Hematopoietic multipotent progenitor cell treated with erythropoietin and hydrocortisone succinate and interleukin-3 and kit ligand, for 8 days (in vitro differentiated cells): Measurements from ENCODE around the gene GPR82.
"Not testable (repeated sequence)": the region's sequence is repeated elsewhere in the genome, so short reads cannot be mapped to it uniquely, and the experiment has no call there.

Experiments
- DNase-seq: peaks from one replicate; pipeline ENCODE4 v3.0.0-alpha.2; 2015

GPR82 gene

DNA sequence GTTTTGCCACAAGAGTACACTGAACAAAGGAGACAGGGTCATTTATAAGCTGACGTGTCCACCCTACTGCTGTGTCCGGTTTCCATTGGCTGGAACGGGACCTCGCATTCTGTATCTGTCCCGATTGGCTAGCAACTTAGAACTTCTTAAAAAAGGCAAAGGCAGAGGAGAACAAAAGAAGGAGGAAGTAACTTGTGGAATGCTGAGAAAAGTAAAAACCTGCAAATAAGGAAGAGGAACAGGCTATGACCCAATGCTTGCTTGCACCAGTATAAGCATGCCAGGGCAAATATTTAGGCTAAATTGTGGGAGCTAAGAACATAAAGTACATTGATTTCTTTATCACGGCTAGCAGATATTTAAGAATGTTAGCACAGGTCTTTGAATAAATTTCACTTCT, 4.4 kb upstream of the GPR82 start:
- not testable (repeated sequence) for DNase-seq

DNA sequence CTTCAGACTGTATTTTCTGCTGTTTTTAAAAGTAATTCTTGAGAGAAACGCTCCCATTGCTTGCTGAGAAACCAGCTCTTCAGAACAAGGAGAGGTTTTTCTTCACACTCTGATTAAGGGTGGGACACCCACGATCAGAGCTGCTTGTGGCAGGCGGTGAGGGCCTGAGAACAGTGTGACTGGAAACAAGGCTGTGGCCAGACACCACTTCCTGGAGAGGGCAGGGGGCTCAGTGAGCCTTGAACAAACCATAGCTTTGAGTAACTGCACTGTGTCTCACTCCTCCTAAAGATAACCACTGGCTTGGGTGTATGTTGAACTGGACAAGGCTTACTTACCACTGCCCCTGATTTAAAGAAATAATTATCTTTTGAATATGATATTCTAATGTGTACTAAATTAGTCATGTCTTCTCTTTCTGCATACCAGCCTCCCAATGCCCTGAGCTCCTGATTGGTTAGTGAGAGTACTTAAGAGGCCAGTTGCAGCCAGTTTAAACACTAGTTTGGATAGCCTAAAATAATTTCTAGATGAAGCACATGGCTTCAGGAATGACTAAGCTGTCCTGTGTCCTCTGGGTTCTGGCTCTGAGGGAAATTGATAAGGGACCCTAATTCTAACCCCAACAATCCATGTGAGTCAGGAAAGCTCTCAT, 3.7 kb upstream of the GPR82 start:
- DNase-seq: no peak

DNA sequence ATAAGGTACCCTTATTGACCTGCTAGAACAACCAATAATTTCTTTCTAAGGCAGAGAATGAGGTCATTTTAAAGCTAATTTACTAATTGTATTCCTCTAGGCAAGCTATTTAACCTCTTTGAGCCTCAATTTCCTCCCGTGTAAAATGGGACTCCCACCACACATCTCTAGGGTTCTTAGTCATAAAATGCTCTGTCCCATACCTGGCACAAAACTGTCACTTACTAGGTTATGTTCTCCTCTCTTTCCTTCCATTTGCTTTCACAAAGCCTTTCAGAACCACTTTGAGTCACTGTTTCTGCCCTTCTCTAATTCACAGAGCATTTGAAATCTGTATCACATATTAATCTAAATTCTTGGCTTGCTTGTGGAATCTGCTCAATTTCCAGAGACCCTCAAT, 2.4 kb upstream of the GPR82 start:
- no peak for DNase-seq

DNA sequence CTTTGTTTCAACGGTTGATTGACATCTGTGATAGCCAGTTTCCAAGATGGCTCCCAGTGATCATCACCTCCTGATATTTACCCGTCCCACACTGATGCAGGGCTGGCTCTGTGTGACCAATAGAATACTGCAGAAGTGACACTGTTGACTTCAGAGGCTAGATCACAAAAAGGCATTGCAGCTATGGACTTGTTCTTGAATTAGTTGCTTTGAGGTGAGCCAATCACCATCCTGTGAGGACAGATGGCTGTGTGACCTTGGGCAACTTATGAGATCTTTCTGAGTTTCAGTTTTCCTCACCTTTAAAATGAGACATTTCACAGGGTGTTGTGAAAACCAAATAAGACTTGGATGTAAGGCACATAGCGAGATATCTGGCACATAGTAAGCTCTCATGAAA, 1.8 kb upstream of the GPR82 start:
- no peak for DNase-seq

DNA sequence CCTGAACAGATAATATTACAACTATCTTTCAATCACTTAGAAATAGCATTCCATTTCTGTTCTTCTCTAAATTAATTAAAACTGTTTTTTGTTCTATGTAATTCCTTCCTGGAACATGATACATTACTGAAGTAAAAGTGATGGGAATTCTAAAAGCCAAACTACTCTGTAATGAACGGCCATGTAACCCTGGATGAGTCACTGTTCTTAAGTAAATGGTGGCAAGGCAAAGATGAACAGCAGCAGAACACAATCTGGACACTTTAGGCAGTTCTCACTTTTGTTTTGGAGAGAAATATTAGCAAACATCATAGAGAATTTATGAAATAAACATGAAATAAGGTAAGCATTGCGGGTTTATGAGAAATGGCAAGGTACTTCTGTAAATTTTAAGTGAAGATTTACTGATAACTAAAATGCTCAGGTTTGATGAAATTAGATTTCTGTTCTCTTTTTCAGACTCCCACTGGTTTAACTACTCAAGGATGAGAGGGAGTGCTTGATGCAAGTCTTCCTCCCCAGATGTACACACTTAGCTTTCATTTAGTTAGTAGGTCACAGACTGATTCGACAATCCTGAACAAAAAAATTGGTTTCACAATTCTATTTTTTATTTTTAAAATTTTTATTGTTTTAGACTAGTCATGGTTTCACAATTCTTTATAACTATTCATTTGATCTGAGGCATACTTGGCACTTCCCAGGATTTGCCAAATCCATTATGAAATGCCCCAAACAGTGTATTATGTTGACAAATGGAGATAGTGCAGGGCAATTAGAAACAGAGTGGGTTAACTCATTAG, 964 bp upstream of the GPR82 start:
- DNase-seq: no peak

DNA sequence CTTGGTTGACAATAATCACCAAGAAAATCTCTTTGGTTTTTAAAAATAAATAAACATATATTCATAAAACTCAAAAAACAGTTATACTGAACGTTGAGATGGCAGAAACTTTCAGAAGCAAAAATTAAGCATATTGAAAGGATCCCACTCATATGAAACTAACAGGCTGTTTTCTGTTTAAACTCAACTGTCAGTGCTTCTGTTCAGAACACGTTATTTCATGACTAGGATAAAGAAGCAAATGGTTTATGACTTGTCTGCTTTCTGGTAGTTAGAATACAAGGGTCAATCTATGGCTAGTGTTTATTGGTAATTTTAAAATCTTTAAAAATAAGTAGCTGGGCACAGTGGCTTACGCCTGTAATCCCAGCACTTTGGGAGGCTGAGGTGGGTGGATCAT, 4.1 kb downstream of the GPR82 start:
- DNase-seq: no peak

DNA sequence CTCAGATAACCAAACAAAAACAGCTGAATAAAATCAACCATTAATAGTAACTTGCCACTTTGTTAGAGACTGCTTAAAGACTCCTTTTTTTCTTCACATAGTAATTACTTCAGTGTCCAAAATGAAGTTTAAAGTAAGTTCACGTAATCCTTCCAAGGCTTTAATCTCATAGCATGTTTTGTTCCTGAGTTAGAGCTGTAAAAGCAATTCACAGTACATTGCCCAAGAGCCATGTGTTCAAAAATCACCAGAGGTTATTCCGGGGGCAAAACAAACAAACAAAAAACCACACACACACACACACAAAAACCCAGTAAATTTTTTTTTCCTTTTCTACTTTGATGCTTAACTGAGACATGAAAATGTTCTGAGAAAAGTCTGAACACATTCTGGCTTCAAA, 6.1 kb downstream of the GPR82 start:
- DNase-seq: no peak

DNA sequence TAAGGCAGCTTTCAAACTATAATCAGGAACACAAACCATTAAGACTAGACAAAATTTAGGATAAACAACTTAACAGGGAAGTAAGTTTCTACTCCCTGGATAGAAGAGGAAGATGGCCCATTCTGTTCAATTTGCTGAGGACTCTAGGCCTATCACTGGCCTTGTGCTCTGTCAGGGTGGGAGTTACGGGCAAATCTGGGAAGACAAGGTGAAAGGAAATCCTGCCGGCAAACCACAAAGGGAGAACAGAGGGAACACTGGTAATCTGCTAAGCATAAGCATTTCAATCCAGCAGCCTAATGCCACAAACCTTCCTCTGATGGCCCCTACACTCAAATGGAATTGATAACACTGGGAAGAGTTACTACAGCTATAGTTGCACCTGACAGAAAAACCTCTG, 8.3 kb downstream of the GPR82 start:
- no peak for DNase-seq

DNA sequence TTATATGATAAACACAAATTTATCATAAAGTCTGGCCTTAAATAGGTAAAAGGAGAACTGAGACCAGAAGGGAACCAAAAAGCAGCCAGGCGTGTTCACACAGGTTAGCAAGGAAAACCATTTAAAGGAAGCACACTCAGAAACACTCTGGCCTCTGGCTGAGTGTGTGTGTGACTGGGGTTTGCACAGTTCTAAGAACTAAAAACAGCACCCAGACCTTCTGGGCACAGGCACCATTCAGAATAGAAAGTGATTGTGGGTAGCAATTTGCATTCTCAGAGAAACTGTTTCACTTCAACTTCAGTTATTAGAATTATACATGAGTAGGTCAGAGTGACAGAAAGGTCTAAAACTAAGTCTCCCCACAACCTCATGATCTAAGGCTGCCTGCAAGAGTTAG, 10.0 kb downstream of the GPR82 start:
- no peak for DNase-seq

DNA sequence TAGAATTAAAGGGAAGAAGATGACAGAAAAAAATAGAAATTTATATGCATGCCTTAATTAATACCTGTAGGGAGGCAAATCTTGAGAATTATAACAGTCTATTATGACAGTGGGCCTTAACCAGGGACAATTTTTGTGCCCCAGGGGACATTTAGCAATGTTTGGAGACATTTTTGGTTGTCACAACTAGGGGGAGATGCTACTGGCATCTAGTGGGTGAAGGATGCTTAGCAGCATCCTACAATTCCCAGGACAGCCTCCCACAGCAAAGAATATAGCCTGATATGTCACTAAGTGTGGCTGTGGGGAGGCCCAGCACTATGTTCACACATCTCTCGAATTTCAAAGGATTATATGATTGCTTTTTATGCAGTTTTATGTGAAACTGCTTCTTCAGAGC, 10.5 kb downstream of the GPR82 start:
- DNase-seq: peak; percentile 21

DNA sequence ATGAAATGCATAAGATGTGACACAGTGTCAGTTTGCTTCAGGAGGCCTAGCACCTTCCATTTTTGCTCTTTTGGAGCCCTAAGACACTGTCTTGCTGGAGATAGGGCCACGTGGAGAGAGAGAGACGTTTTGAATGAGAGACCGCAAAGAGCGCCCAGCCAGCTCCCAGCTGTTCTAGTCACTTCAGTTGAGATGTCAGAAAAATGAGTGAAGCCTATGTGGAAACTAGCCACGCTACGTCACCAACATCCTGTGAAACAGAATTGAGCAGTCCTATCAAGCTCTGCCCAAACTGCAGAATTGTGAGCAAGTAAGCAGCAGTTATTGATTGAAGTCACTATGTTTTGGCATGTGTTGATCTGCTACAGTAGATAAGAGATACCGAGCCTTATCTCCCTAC, 13.1 kb downstream of the GPR82 start:
- DNase-seq: peak; percentile 25

DNA sequence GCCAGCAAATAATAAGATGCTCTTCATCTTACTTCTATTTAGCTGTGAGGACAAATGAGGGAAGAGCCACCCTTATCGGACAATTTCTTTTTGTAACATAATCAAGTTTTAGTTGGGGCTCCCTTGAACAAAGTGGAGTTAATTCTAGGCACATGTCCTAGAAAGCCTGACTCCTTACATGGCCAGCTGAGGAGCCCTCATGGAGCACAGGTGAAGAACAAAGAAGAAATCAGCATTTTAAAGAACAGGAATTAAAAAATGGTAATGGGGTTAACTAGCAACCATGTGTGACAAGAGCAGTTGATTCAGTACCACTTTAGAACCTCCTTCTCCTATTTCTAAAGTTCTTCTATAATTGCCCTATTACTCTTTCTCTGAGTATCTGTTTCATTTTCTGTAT, 15.9 kb downstream of the GPR82 start:
- no peak for DNase-seq

DNA sequence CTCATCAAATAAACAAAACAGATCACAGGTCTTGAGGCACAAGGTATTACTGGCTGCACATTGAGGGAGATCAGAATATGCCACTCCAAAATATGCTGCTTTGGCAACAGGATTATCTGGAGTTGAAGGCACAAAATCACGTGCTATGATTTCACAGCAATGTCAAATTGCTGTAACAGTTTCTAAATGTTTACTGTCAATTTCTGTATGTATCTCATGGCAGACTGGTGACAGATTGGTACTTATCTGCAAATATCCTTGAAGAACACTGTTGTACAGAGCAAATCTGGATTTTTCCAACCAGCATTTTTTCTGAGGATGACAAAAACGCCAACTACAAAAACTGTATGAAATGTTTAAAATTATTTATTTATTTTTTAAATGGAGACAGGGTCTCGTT, 26.7 kb downstream of the GPR82 start:
- DNase-seq: no peak

DNA sequence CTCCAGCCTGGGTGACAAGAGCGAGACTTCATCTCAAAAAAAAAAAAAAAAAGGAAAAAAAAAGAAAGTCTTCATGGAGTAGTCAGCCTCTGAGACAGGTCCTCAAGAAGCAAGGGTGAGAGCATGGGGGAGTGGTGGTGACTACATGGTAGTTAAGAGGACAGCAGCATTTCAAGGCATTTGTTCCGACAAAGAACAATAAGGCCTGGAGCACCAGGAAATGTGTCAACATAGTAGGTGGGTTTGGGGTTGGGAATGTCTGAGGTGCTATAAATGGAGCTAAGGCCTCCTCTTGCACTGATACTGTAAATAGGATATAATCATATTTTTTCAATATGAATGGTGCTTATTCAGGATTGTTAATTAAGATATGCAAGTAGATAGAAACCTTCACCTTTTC, 34.4 kb downstream of the GPR82 start:
- DNase-seq: no peak

DNA sequence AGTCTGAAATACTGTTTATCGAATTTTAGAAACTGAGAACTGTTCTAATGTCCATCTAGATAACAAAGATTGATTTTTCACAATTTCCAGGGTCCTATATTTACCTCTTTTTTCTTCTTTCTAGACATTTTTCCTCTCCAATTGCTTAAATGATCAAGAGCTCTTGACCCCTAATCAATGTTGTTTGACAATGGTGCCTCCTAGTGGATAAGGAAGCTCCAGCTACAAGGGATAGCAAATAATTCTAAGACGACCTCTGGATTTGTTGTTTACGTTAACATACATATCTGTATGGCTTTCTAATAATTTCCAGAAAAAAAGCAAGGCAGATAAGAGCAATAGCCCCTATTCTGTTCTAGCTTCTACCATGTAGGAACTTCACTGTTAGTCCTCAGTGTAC, 35.8 kb downstream of the GPR82 start:
- peak; percentile 55 for DNase-seq

DNA sequence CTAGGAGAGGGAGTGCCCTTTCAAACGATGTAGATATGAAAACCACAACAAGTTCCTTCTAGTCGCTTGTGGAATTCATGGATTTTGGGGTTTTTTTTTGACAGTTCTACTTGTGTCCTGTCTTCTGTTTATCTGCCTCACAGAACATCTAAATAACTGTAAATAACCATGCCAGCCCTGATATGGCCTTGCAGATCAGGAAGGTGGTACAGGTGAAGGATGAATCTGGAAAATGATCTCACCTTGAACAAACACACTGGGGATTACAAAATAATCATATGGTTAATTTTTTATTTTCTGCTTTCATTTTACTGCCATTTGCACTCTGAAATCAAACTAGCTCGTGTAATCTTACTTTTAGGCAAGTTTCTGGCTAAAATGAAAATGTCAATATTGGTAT, 37.2 kb downstream of the GPR82 start:
- no peak for DNase-seq

DNA sequence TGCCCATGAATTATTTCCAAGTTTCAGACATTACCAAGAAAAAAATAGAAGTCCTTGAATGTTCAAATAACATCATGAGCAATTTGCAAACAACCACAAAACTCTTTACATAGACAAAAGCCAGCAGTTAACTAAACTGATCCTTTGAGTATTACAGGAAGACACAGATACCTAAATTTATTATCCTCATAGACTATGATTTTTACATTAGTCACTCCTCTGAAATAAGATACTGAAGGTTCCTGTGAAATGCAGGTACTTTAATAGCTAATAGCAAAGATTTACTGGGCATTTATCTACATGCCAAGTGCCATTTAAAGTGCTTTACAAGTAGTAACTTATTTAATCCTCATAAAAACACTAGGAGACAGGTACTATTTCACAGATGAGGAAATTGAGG, 37.7 kb downstream of the GPR82 start:
- DNase-seq: no peak

DNA sequence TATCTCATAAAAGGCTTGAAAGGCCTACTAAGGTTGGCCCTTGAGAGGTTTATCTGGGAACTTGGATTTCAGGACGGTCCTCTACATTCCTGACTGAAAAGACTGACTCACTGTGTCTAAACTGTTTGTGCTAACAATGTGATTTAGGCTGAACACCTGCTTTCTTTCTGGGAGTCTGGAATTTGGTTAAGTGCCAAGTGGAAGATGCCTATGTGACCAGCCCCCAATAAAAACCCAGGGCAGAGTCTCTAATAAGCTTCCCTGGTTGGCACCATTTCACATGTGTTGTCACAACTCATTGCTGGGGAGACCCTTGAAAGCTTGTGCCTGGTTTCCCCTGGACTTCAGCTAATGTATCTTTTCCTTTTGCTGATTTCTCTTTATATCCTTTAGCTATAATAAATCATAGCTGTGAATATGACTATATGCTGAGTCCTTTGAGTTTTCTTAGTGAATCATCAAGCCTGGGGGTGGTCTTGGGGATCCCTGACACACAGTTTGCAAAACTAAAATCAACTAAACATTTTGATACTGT, 55.1 kb downstream of the GPR82 start:
- DNase-seq: no peak
